HG03432 (cell line): ENCODE measurements around the gene NPW.

Experiments used
- ATAC-seq: cut with Tn5 transposase; IDR thresholded peaks from one replicate; pipeline ENCODE4 v1.9.1; 2021; ENCODE audit warnings: mild to moderate bottlenecking, moderate library complexity; ENCODE audit not compliant: unreplicated experiment

Gene NPW

GRCh38 chr16:1984347-1985225 is 35.0 kb upstream of the NPW start:
- peak; percentile 5 for ATAC-seq

GRCh38 chr16:1985466-1986150 is 34.0 kb upstream of the NPW start:
- no peak for ATAC-seq

- no peak for ATAC-seq
These were observed 32.4 kb upstream of the NPW start for GRCh38 chr16:1987198-1987597.

DNA sequence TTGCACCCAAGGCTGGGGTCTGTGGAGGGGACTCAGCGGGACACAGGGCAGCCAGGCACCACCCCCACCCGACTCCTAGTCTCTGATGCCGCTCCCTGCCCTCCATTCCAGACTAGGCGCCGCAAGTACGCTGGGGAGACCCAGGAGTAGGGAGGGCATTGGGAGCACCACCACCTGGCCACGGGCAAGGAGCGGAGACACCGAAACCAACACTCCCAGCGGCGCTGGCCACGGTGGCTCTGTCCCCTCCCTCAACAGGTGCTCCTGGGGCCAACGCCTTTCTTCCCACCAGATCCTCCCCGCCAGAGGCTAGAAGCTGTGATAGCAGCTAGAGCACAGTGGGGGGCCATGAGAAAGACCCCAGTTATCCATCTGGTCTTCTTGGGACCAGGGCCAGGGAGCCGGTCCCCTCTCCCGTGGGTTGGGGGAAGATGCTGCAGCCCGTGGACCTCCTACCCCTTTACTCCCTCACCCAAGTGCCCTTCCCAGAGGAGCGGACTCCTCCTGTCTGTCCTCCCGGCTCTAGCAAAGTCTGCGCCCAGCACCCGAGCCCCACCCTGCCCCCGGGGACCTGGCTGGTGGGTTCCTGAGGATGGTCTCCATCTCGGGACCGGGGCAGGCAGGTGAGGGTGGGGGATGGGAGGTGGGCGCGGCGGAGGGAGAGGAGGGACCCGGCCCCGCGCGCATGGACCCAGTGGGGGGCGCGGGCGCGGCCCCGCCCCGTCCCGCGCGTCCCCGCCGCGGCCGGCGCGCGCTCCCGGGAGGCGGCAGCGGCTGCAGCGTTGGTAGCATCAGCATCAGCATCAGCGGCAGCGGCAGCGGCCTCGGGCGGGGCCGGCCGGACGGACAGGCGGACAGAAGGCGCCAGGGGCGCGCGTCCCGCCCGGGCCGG is 30.1 kb upstream of the NPW start, which contains the start of gene SYNGR3:
TSS of gene SYNGR3 (plus strand) at position 762 of the 892 bp plus-strand sequence. CDS start 133 bp downstream, outside the sequence.
- no peak for ATAC-seq

DNA sequence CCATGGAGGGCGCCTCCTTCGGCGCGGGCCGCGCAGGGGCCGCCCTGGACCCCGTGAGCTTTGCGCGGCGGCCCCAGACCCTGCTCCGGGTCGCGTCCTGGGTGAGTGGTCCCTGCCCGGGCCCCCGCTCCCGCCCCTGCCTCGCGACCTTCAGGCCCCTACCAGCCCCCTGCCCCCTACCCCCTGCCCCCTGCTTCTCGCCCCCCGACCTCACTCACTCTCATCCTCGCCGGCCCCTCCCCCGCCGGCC is 29.6 kb upstream of the NPW start:
- no peak for ATAC-seq

- no peak for ATAC-seq
These were observed 29.0 kb upstream of the NPW start for GRCh38 chr16:1990351-1991134.

- peak; percentile 35 for ATAC-seq
These were observed 28.4 kb upstream of the NPW start for GRCh38 chr16:1991135-1991551.

- no peak for ATAC-seq
These were observed 28.0 kb upstream of the NPW start for GRCh38 chr16:1991588-1991947.

DNA sequence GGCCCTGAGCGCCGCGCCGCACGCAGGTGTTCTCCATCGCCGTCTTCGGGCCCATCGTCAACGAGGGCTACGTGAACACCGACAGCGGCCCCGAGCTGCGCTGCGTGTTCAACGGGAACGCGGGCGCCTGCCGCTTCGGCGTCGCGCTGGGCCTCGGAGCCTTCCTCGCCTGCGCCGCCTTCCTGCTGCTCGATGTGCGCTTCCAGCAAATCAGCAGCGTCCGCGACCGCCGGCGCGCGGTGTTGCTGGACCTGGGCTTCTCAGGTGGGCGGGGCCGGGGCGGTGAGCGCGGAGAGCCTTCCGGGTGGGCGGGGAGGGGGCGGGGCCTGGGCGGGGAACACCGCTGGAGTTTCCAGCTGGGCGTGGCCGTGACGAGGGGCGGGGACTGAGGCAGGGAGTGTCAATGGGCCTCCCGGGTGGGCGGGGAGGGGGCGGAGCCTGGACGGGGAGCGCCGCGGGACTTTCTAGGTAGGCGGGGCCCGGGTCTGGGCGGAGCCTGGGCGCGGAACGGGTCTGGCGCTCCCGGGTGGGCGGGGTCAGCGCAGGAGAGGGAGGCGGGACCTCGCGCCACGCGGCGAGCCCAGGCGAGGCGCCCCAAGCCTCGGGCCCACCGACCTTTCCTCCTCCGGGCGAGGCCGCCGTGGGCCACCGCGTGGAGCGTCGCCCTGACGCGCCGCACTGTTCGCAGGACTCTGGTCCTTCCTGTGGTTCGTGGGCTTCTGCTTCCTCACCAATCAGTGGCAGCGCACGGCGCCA is 27.5 kb upstream of the NPW start:
- peak; percentile 48 for ATAC-seq

DNA sequence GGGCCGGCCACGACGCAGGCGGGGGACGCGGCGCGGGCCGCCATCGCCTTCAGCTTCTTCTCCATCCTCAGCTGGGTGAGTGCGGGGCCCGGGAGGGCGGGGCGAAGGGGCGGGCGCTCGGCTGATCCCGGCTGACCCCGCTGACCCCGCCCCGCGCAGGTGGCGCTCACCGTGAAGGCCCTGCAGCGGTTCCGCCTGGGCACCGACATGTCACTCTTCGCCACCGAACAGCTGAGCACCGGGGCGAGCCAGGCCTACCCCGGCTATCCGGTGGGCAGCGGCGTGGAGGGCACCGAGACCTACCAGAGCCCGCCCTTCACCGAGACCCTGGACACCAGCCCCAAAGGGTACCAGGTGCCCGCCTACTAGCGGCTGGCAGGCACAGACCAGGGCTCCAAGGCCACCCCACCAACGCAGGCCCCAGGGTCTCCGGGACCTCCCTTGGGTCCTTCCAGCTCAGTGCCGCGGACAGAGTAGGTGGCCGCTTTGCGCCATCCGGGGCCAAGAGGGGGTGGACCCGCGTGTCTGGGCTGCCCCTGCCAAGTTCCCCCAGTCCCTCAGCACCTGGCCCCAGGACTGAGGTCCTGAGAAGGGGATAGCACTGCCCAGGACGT is 26.8 kb upstream of the NPW start:
- ATAC-seq, result no peak

GRCh38 chr16:1993731-1994131 is 25.9 kb upstream of the NPW start:
- ATAC-seq, result no peak

DNA sequence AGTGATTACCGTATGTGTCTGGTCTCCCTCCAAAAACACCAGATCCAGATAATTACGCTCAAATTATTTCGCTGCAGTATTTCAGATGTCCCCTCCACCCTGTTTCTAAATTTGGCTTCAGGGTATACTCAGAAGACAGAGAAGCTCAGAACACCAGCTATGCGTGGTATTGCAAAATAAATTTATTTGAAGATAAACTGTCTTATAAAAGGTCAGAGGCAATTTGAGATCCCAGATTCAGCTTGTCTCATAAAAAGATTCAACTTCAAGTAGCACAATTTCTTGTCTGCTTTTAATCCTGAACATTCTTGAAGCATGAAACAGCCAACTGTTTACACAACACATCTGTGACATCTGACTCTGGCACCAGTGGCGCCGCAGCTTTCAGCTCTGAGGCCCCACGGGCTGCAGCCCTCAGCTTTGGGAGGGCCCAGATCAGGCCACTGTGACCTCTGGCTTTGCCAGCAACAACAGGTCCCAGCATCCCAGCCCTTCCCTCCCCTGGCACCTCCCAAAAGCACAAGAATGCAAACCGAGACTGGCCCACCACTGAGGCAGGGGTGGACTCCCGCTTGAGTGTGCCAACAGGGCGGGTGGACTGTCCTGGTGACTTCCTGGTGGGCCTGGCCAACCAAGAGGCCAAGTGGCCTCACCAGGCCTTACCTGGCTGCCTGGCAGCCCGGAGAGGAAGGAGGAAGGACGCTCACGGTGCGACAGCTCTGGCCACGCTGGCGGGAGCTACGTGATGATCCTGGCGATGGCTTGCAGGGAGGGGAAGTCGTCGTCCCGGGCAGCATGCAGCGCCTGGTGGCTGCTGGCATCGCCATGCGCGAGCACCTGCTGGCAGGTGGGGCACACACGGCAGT is 21.9 kb upstream of the NPW start:
- no peak for ATAC-seq

DNA sequence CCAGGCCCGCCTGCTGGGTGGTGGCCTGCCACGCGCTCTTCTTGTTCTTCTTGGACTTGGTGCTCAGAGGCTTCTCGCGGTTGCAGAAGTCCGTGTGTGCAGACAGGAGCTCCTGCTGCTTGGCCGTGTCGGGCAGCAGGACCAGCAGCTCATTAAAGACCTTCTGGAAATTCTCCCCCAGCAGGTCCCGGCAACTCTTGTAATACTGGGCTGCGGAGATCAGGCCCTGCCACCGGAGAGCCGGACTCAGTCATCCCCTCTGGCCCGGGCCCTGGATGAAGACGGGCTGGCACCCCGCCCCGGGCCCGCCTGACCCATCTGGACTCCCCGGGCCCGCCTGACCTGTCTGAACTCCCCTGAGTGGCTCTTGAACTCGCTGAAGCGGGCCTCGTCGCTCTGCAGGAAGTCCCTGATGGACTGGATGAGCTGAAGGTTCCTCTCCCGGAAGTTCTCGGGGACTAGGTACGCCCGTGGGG is 21.2 kb upstream of the NPW start:
- ATAC-seq, result no peak

- ATAC-seq, result no peak
These were observed 20.5 kb upstream of the NPW start for GRCh38 chr16:1998852-1999801.

- no peak for ATAC-seq
These were observed 19.6 kb upstream of the NPW start for GRCh38 chr16:1999866-2000514.

- ATAC-seq, result no peak
These were observed 18.6 kb upstream of the NPW start for GRCh38 chr16:2001035-2001434.
